AG04449 (cell line): ENCODE measurements around the gene ZNF787.

Experiments used
- CTCF ChIA-PET: fragments of 350-600 bp; formaldehyde crosslinking; extraction: SDS; loops from one replicate; lab custom pipeline; 2021; ENCODE audit warnings: antibody characterized with exemption; lab: Yijun Ruan, JAX
- POLR2A ChIA-PET: fragments of 400-600, 350-600 bp; formaldehyde crosslinking; extraction: SDS; loops from one replicate; lab custom pipeline; 2020; ENCODE audit warnings: antibody characterized with exemption, inconsistent platforms; lab: Yijun Ruan, JAX
- DNase-seq: peaks from one replicate; pipeline ENCODE4 v3.0.0-alpha.2; 2010; ENCODE audit warnings: low read depth, low spot score
- H3K4me3 ChIP-seq: 2 replicates; pipeline ENCODE4 v1.5.1; 2011; ENCODE audit warnings: low read depth, mild to moderate bottlenecking, control low read depth, low read length
- CTCF ChIP-seq: IDR thresholded peaks from one replicate; pipeline ENCODE4 v1.5.1; 2011; ENCODE audit warnings: mild to moderate bottlenecking, moderate library complexity, low read length, control low read depth, inconsistent platforms; ENCODE audit not compliant: insufficient read depth; ENCODE audit errors: missing control alignments

The ZNF787 gene

GRCh38 chr19:56121180-56122167 lies at the start of gene ZNF787:
ZNF787 (minus strand) TSS chr19:56121295; CDS start chr19:56103217, 18,078 bp downstream.
- ChIA-PET CTCF (interaction anchor here (0.6 to 1.0 kb wide), 2 partner anchors 13 to 31 kb away, joined by 3 to 4 read pairs; no protein-coding TSS in a partner anchor), POLR2A (interaction anchor here (1.0 to 2.2 kb wide), 4 partner anchors 10 to 193 kb away, joined by 3 to 11 read pairs (median 5); partner anchors contain the start of genes ZNF444 and ZSCAN5A)
- H3K4me3 ChIP-seq, result peak within 1 kb of the TSS; percentile 75
- peak; percentile 80 for DNase-seq
- no peak for TF ChIP-seq CTCF

- POLR2A ChIA-PET, result no interaction called here
- CTCF ChIA-PET, result interaction anchor here (1.4 to 11.0 kb wide), 2 partner anchors 92 to 104 kb away, joined by 4 to 202 read pairs; no protein-coding TSS in a partner anchor
- no peak for DNase-seq
- no peak overlapping the region for H3K4me3 ChIP-seq
- no peak for TF ChIP-seq CTCF
These were observed 49.2 kb upstream of the ZNF787 start for GRCh38 chr19:56170261-56170660.

GRCh38 chr19:56167064-56167578 lies 46.0 kb upstream of the ZNF787 start:
- POLR2A ChIA-PET, result no interaction called here
- TF ChIP-seq CTCF, result no peak
- CTCF ChIA-PET, result interaction anchor here (1.1 to 11.0 kb wide), 3 partner anchors 9 to 89 kb away, joined by 3 to 202 read pairs (median 5); no protein-coding TSS in a partner anchor

GRCh38 chr19:56163097-56163496 lies 42.0 kb upstream of the ZNF787 start:
- no peak for TF ChIP-seq CTCF
- ChIA-PET CTCF (interaction anchor here (1.4 kb wide), 1 partner anchor 87 kb away, joined by 3 read pairs; no protein-coding TSS in a partner anchor), POLR2A (no interaction called here)
- no peak for DNase-seq
- H3K4me3 ChIP-seq, result no peak overlapping the region

More at GRCh38 chr19:56167064-56167578, 46.0 kb upstream of the ZNF787 start:
- no peak overlapping the region for H3K4me3 ChIP-seq
- DNase-seq, result no peak

- TF ChIP-seq CTCF, result no peak
- H3K4me3 ChIP-seq, result no peak overlapping the region
- ChIA-PET CTCF (interaction anchor here (2.5 kb wide), 1 partner anchor 10 kb away, joined by 7 read pairs; no protein-coding TSS in a partner anchor), POLR2A (no interaction called here)
- DNase-seq, result no peak
These were observed 41.2 kb upstream of the ZNF787 start for GRCh38 chr19:56162258-56162657.

- CTCF ChIA-PET, result interaction anchor here (2.5 kb wide), 1 partner anchor 10 kb away, joined by 7 read pairs; no protein-coding TSS in a partner anchor
- no peak for DNase-seq
- H3K4me3 ChIP-seq, result no peak overlapping the region
- POLR2A ChIA-PET, result no interaction called here
- TF ChIP-seq CTCF, result no peak
These were observed 40.4 kb upstream of the ZNF787 start for GRCh38 chr19:56161534-56161933.
